IMR-90 (cell line): Measurements from ENCODE around the gene MILR1. TPM values are rescaled to one million over a fixed set of nuclear protein-coding genes. Genes with fewer than 3 reads are reported as not detected.
A peak's percentile ranks its signal among the peaks of the same experiment; 100 is the strongest.

Experiments used
- ATAC-seq: fragments of 200-7000 bp; cut with Tn5 transposase; 2 replicates; pipeline ENCODE4 v1.9.1; 2020; ENCODE audit warnings: low read depth, mild to moderate bottlenecking, moderate library complexity
- BruUV-seq: library from RNA; stranded (reverse); fragments of 400-500 nt; replicated peaks from 2 replicates; lab custom pipeline; 2021; lab: Mats Ljungman, UMichigan
- CTCF ChIA-PET: fragments of 300-600 bp; formaldehyde crosslinking; extraction: SDS; loops from one replicate; lab custom pipeline; 2021; ENCODE audit warnings: antibody characterized with exemption; lab: Yijun Ruan, JAX
- POLR2A ChIA-PET: fragments of 300-600 bp; sonication (Branson Sonifier 250); formaldehyde crosslinking; loops from one replicate; lab custom pipeline; 2022; ENCODE audit warnings: antibody characterized with exemption; ENCODE audit not compliant: unreplicated experiment; lab: Charles Lee
- DNase-seq: peaks from one replicate; pipeline ENCODE4 v3.0.0; 2013
- H2AFZ ChIP-seq: replicated peaks from 2 replicates; pipeline ENCODE3; 2013; ENCODE audit warnings: low read length, mild to moderate bottlenecking; ENCODE audit not compliant: poor library complexity
- H2AK5ac ChIP-seq: 2 replicates; pipeline ENCODE4 v1.6.1; 2013; ENCODE audit warnings: low read depth, low read length, inconsistent platforms
- H2AK9ac ChIP-seq: replicated peaks from 2 replicates; pipeline ENCODE3; 2013; ENCODE audit warnings: mild to moderate bottlenecking, low read depth, low read length, moderate library complexity; ENCODE audit not compliant: poor library complexity
- H2BK120ac ChIP-seq: 2 replicates; pipeline ENCODE4 v1.6.1; 2013; ENCODE audit warnings: low read depth, low read length, inconsistent platforms
- H2BK15ac ChIP-seq: 3 replicates; pipeline ENCODE4 v1.6.1; 2013; ENCODE audit warnings: low read depth, low read length, inconsistent platforms
- H2BK20ac ChIP-seq: 2 replicates; pipeline ENCODE4 v1.6.1; 2013; ENCODE audit warnings: low read depth, mild to moderate bottlenecking, inconsistent platforms, low read length, moderate library complexity
- H2BK5ac ChIP-seq: 2 replicates; pipeline ENCODE4 v1.6.1; 2013; ENCODE audit warnings: mild to moderate bottlenecking, low read depth, low read length, inconsistent platforms; ENCODE audit not compliant: poor library complexity, severe bottlenecking
- H3K14ac ChIP-seq: replicated peaks from 2 replicates; pipeline ENCODE4 v1.6.1; 2013; ENCODE audit warnings: low read depth, low read length, inconsistent platforms
- H3K18ac ChIP-seq: 2 replicates; pipeline ENCODE4 v1.6.1; 2013; ENCODE audit warnings: low read depth, low read length, control low read depth
- H3K23ac ChIP-seq: 2 replicates; pipeline ENCODE4 v1.6.1; 2013; ENCODE audit warnings: low read depth, low read length, inconsistent platforms
- H3K27ac ChIP-seq: 2 replicates; pipeline ENCODE4 v1.5.1; 2013; ENCODE audit warnings: mild to moderate bottlenecking, control low read depth, low read length; ENCODE audit not compliant: insufficient read depth
- H3K27me3 ChIP-seq: 2 replicates; pipeline ENCODE4 v1.6.1; 2013; ENCODE audit warnings: low read length; ENCODE audit not compliant: control insufficient read depth, insufficient read depth
- H3K36me3 ChIP-seq: 2 replicates; pipeline ENCODE4 v1.6.1; 2013; ENCODE audit warnings: low read length, mixed read lengths; ENCODE audit not compliant: control insufficient read depth, insufficient read depth
- H3K4ac ChIP-seq: 2 replicates; pipeline ENCODE4 v1.6.1; 2013; ENCODE audit warnings: low read depth, low read length, inconsistent platforms
- H3K4me1 ChIP-seq: 2 replicates; pipeline ENCODE4 v1.6.1; 2013; ENCODE audit warnings: low read length, mixed read lengths; ENCODE audit not compliant: control insufficient read depth, insufficient read depth
- H3K4me2 ChIP-seq: 2 replicates; pipeline ENCODE4 v1.6.1; 2013; ENCODE audit warnings: low read depth, mild to moderate bottlenecking, control low read depth, low read length, moderate library complexity
- H3K4me3 ChIP-seq: 2 replicates; pipeline ENCODE4 v1.5.1; 2013; ENCODE audit warnings: low read depth, mild to moderate bottlenecking, control low read depth, low read length, moderate library complexity; ENCODE audit not compliant: insufficient read depth
- H3K56ac ChIP-seq: 2 replicates; pipeline ENCODE4 v1.6.1; 2013; ENCODE audit warnings: low read length, inconsistent platforms; ENCODE audit not compliant: insufficient read depth; ENCODE audit errors: extremely low read depth
- H3K79me1 ChIP-seq, 2 experiments: 2 replicates each; pipeline ENCODE4 v1.6.1; 2013; ENCODE audit warnings: low read length in 2 of 2, inconsistent platforms in 1 of 2, low read depth in 1 of 2
- H3K9ac ChIP-seq: 2 replicates; pipeline ENCODE4 v1.6.1; 2013; ENCODE audit warnings: low read depth, low read length, control low read depth
- H3K9me1 ChIP-seq: 2 replicates; pipeline ENCODE4 v1.6.1; 2013; ENCODE audit warnings: low read length, inconsistent platforms; ENCODE audit not compliant: insufficient read depth
- H3K9me3 ChIP-seq: 2 replicates; pipeline ENCODE4 v1.6.1; 2013; ENCODE audit warnings: low read length; ENCODE audit not compliant: control insufficient read depth, insufficient read depth
- H4K20me1 ChIP-seq: 2 replicates; pipeline ENCODE4 v1.6.1; 2013; ENCODE audit warnings: low read length, inconsistent platforms; ENCODE audit not compliant: insufficient read depth
- H4K5ac ChIP-seq: 2 replicates; pipeline ENCODE4 v1.6.1; 2013; ENCODE audit warnings: mild to moderate bottlenecking, low read depth, low read length, control low read depth
- H4K8ac ChIP-seq, 2 experiments: 2 replicates each; pipeline ENCODE4 v1.6.1; 2013; ENCODE audit warnings: low read depth in 2 of 2, low read length in 2 of 2, control low read depth in 1 of 2, inconsistent platforms in 1 of 2
- H4K91ac ChIP-seq: 2 replicates; pipeline ENCODE4 v1.6.1; 2013; ENCODE audit warnings: low read depth, low read length, inconsistent platforms; ENCODE audit not compliant: insufficient read depth
- FOS ChIP-seq: fragments of 150-350 bp; IDR thresholded peaks from 2 replicates; pipeline ENCODE4 v1.6.1; 2016; ENCODE audit warnings: low read depth, low read length
- WGBS, 2 experiments: methylation state at CpG; one replicate each; pipeline versions ENCODE4 v1.1.5 to v1.1.7; 2013; ENCODE audit warnings: missing lambda C conversion rate in 2 of 2; ENCODE audit not compliant: insufficient read length in 1 of 2; ENCODE audit errors: extremely low coverage in 2 of 2; 5-methylcytosine and 5-hydroxymethylcytosine counted together
- dilution Hi-C: fragments of 300-500 bp; cut with HindIII; formaldehyde crosslinking; loops from one replicate; pipeline ENCODE4 v1.14.3; 2018; ENCODE audit warnings: low sequenced_read_pairs; ENCODE audit not compliant: unreplicated experiment
- in situ Hi-C: fragments of 300-500 bp; cut with MboI; formaldehyde crosslinking; loops from 3 replicates; pipeline ENCODE4 v1.14.3; 2019; ENCODE audit warnings: low sequenced_read_pairs, inconsistent platforms, mixed read lengths
- intact Hi-C: fragments of 100-400 bp; cut with micrococcal nuclease; formaldehyde crosslinking; loops from 2 replicates; pipeline ENCODE4 v1.10.0; 2022
- polyA plus RNA-seq, 3 experiments: library from polyadenylated mRNA; depleted of rRNA; stranded (reverse); fragments of >200 nt; gene quantifications; 2 replicates each; pipeline ENCODE4 v1.2.3, GENCODE V29; 2012; ENCODE audit warnings: low replicate concordance in 1 of 3
- total RNA-seq: library from RNA; depleted of rRNA; stranded (reverse); fragments of >200 nt; gene quantifications from 2 replicates; pipeline ENCODE4 v1.2.3, GENCODE V29; 2012

Gene MILR1
- total and polyA plus RNA-seq, 2 of the 4 experiments (the other 2 are of a cell fraction) = 0.36 to 0.44 TPM

DNA sequence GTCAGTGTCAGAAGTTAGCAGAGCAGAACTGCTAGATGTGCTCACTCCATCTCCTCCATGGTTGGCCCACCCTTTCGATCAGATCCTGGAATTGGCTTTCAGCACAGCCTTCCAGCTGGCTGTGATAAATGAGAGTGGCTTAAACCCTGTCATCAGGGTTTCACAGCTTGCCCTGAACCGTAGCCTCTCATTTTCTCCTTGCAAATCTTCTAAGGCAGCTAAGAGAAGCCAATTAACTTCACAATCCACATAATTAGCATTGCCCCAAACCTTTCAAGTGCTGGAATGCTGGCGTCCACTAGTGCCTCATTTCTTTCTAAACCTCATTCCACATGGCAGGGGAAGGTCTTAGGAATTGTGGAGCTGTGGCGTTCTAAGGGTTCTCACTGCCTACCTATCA lies 21.7 kb downstream of the MILR1 start:
- Histone ChIP-seq H3K4me3 (no peak overlapping the region), H2AK9ac (no peak overlapping the region), H3K27ac (no peak overlapping the region), H4K8ac (no peak overlapping the region), H4K20me1 (no peaks in the 10 kb centered on the region), H3K79me1 (no peaks in the 10 kb centered on the region), H3K4me1 (no peaks in the 10 kb centered on the region), H3K27me3 (peaks cover 8% of the 10 kb centered on the region), H3K14ac (no peak overlapping the region), H3K36me3 (no peaks in the 10 kb centered on the region), H2AK5ac (no peak overlapping the region), H3K9me3 (no peaks in the 10 kb centered on the region), H2BK20ac (no peak overlapping the region), H4K5ac (no peak overlapping the region), H2BK15ac (no peak overlapping the region), H2BK120ac (no peak overlapping the region), H3K18ac (no peak overlapping the region), H3K9me1 (no peaks in the 10 kb centered on the region), H3K23ac (no peak overlapping the region), H4K91ac (no peak overlapping the region), H3K56ac (no peak overlapping the region), H3K4ac (no peak overlapping the region), H3K4me2 (no peak overlapping the region), H2AFZ (peak overlapping the region; percentile 13), H2BK5ac (no peak overlapping the region), H3K9ac (no peak overlapping the region)
- no peak for TF ChIP-seq FOS
- ChIA-PET CTCF (interaction anchor here (0.6 kb wide), 1 partner anchor 15 kb away, joined by 3 read pairs; no protein-coding TSS in a partner anchor), POLR2A (no interaction called here)
- DNase-seq = no peak
- dilution Hi-C loops = no loop called here
- WGBS, 2 experiments = 20% methylated on average over 1 of the region's 4 CpGs; no CpG with 5 or more reads in 1 of the 2 experiments
- in situ Hi-C loops = no loop called here
- intact Hi-C loops = no loop called here
- no TSS peak for BruUV-seq
- ATAC-seq = no peak
